Right hindlimb (tissue), 1 donor: ENCODE measurements around the gene GGTLC2.

Experiments used
- DNase-seq: peaks from one replicate; pipeline ENCODE4 v3.0.0-alpha.2; 2018

The GGTLC2 gene

GRCh38 chr22:22692707-22693530 lies 48.5 kb downstream of the GGTLC2 start:
- DNase-seq = no peak

DNA sequence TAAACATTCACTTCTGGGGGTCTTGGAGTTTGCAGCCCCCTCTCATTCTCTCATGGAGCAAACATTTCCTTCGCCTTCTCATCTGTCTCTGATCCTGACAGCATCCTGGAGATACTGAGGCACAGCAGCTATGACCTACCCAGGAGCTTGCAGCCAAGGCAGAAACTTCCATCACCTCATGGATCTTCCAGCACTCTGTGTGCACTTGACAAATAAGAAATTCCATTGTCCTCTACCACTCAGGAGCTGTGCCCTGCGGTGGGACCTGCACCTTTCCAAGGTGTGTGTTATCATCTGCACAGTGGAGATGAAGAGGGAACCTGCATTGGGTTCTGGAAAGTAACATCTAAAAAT lies 49.1 kb downstream of the GGTLC2 start:
- DNase-seq = no peak

GRCh38 chr22:22694106-22694505 lies 49.7 kb downstream of the GGTLC2 start:
- DNase-seq = no peak

GRCh38 chr22:22696104-22696503 lies 51.7 kb downstream of the GGTLC2 start:
- no peak for DNase-seq
